ENCODE results near the gene DECR2.

DECR2 gene

GRCh38 chr16:450785-451512 lies 49.3 kb downstream of the DECR2 start:
- DNase-seq = no peak

- no peak for DNase-seq
Measured at GRCh38 chr16:454397-454940, 52.8 kb downstream of the DECR2 start.

GRCh38 chr16:455453-455852 lies 53.8 kb downstream of the DECR2 start:
- no peak for DNase-seq

GRCh38 chr16:456891-457483 lies 55.3 kb downstream of the DECR2 start:
- DNase-seq = no peak

GRCh38 chr16:457732-458400 lies 56.2 kb downstream of the DECR2 start:
- no peak for DNase-seq

GRCh38 chr16:459761-460160 lies 58.1 kb downstream of the DECR2 start:
- no peak for DNase-seq

GRCh38 chr16:460787-461186 lies 59.1 kb downstream of the DECR2 start:
- no peak for DNase-seq

All from CD4-positive, alpha-beta T cell treated with Interleukin-12 subunit alpha and Interleukin-12 subunit beta, for 1 hour (primary cell).